ENCODE results near the gene POLR3G. TPM values are rescaled to one million over a fixed set of nuclear protein-coding genes. Genes with fewer than 3 reads are reported as not detected.
A peak's percentile ranks its signal among the peaks of the same experiment; 100 is the strongest.

POLR3G gene
- total RNA-seq, 1 experiment from 2014 or later: 73.6 TPM

DNA sequence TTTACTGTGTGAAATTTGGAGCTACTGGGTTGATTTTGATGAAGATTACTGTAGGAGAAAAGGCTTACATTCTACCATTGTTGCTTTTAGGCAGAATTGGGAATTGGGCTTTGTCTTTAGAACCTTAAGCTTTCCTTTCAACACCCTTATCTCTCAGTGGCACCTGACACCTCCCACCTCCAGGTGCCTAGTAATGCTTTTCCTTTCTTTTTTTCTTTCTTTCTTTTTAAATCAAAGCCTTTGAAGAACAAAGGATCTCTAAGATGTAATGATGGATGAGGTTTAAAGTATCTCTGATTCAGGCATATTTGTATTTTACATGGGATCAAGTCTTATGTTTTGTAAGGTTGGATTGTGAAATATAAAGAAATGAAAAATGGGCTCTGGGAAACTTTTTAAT is 81.0 kb downstream of the POLR3G start:
- Histone ChIP-seq H2AFZ (ENCODE audit: low read length) (no peak overlapping the region), H2AK5ac (ENCODE audit: insufficient read length, low read length) (no peak overlapping the region), H2BK120ac (ENCODE audit: low read depth, low read length, poor library complexity, severe bottlenecking) (no peak overlapping the region), H3K79me2 (ENCODE audit: insufficient read depth, low read length) (no peaks in the 10 kb centered on the region; the same call in 1 of the 2 replicates), H3K18ac (ENCODE audit: insufficient read length, low read depth, low read length) (no peak overlapping the region), H3K14ac (ENCODE audit: insufficient read depth, low read length) (no peak overlapping the region), H3K9ac (ENCODE audit: extremely low read depth, insufficient read length, low read length) (no peak overlapping the region), H4K5ac (ENCODE audit: insufficient read length, low read depth, low read length) (no peak overlapping the region), H3K9me3 (ENCODE audit: control insufficient read depth, low read depth, low read length) (no peaks in the 10 kb centered on the region), H3T11ph (ENCODE audit: low read length) (no peak overlapping the region), H2BK20ac (ENCODE audit: low read depth, low read length, poor library complexity, severe bottlenecking) (no peak overlapping the region), H3K79me1 (ENCODE audit: insufficient read depth, low read depth, low read length, poor library complexity, severe bottlenecking) (no peaks in the 10 kb centered on the region), H3K27ac (ENCODE audit: insufficient read length, low read depth, low read length) (no peak overlapping the region), H2BK15ac (ENCODE audit: low read depth, low read length) (no peak overlapping the region), H4K91ac (ENCODE audit: insufficient read length, low read depth, low read length) (no peak overlapping the region), H3K4ac (ENCODE audit: low read depth, low read length) (no peak overlapping the region), H3K4me1 (ENCODE audit: insufficient read depth, low read length) (peaks cover 15% of the 10 kb centered on the region), H3K23ac (ENCODE audit: insufficient read length, low read depth, low read length) (no peak overlapping the region), H2BK5ac (ENCODE audit: insufficient read length, low read length) (no peak overlapping the region), H4K8ac (replicated peaks; ENCODE audit: insufficient read length, low read depth, low read length) (no peak overlapping the region), H2BK12ac (ENCODE audit: insufficient read length, low read depth, low read length) (no peak overlapping the region), H3K4me2 (ENCODE audit: insufficient read depth, insufficient read length, low read length) (no peak overlapping the region), H3K23me2 (ENCODE audit: insufficient read length, low read depth, low read length, poor library complexity, severe bottlenecking) (peaks cover 4% of the 10 kb centered on the region), H3K27me3 (ENCODE audit: insufficient read depth, low read length) (no peaks in the 10 kb centered on the region), H3K56ac (ENCODE audit: insufficient read length, low read depth, low read length) (no peak overlapping the region), H4K20me1 (ENCODE audit: control insufficient read depth, insufficient read depth, insufficient read length) (no peaks in the 10 kb centered on the region)
- H3K27me3 Mint-ChIP-seq (ENCODE audit: low read depth): 0 out of 2 replicates have a peak, but pooled peaks cover 2% of the 10 kb centered on the region
- no peaks in the 10 kb centered on the region; a peak in 1 of 7 replicates for H3K36me3 Mint-ChIP-seq (ENCODE audit: insufficient read depth in 1 of 3, low read depth in 3 of 3)
- H3K4me3 Mint-ChIP-seq: no peak overlapping the region
- H3K9me3 Mint-ChIP-seq: peaks cover 0 to 3% of the 10 kb centered on the region in 2 experiments; a peak in 1 of 5 replicates
- peaks cover 59 to 66% of the 10 kb centered on the region in 2 experiments for H3K4me1 Mint-ChIP-seq
- H3K27ac Mint-ChIP-seq: peak overlapping the region in 2 of 3 experiments; percentile 62 to 77; a peak in 2 of 7 replicates
- TF ChIP-seq, protein P1, sequence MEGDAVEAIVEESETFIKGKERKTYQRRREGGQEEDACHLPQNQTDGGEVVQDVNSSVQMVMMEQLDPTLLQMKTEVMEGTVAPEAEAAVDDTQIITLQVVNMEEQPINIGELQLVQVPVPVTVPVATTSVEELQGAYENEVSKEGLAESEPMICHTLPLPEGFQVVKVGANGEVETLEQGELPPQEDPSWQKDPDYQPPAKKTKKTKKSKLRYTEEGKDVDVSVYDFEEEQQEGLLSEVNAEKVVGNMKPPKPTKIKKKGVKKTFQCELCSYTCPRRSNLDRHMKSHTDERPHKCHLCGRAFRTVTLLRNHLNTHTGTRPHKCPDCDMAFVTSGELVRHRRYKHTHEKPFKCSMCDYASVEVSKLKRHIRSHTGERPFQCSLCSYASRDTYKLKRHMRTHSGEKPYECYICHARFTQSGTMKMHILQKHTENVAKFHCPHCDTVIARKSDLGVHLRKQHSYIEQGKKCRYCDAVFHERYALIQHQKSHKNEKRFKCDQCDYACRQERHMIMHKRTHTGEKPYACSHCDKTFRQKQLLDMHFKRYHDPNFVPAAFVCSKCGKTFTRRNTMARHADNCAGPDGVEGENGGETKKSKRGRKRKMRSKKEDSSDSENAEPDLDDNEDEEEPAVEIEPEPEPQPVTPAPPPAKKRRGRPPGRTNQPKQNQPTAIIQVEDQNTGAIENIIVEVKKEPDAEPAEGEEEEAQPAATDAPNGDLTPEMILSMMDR (conservative IDR thresholded peaks at IDR 0.05): no peak
- DNase-seq: no peak
